K562 (cell line): Measurements from ENCODE around the gene SPATA33. TPM values are rescaled to one million over a fixed set of nuclear protein-coding genes. Genes with fewer than 3 reads are reported as not detected.

Experiments
- CTCFL ChIP-seq: IDR thresholded peaks from 2 replicates; pipeline ENCODE4 v1.6.1; 2011; ENCODE audit warnings: borderline replicate concordance, low read depth, mild to moderate bottlenecking, moderate library complexity, low read length; ENCODE audit not compliant: insufficient read depth, poor library complexity, severe bottlenecking
- GABPA ChIP-seq: fragments of 200-800 bp; sonication (Bioruptor generic); conservative IDR thresholded peaks from 2 replicates; pipeline ENCODE4 v1.6.1; 2016; ENCODE audit warnings: low read depth, missing genetic modification characterization, missing compliant biosample characterization
- GATA2 ChIP-seq: sonication (generic); formaldehyde crosslinking; IDR thresholded peaks from 2 replicates; pipeline ENCODE4 v1.4.0; 2020; ENCODE audit warnings: mild to moderate bottlenecking, missing genetic modification reagents
- MAX ChIP-seq: sonication (generic); formaldehyde crosslinking; IDR thresholded peaks from 2 replicates; pipeline ENCODE4 v1.9.0; 2022; ENCODE audit warnings: mild to moderate bottlenecking, missing genetic modification reagents
- MEF2A ChIP-seq: IDR thresholded peaks from 2 replicates; pipeline ENCODE4 v1.6.1; 2011; ENCODE audit warnings: low read depth, mild to moderate bottlenecking, low read length, moderate library complexity; ENCODE audit not compliant: control insufficient read depth
- MLLT1 ChIP-seq, 2 experiments: fragments of 450-650 bp; IDR thresholded peaks; 2 replicates each; pipeline ENCODE4 v1.6.1; 2016
- PCBP2 ChIP-seq: fragments of 200-400 bp; formaldehyde crosslinking; IDR thresholded peaks from 2 replicates; pipeline ENCODE4 v1.6.1; 2018; ENCODE audit warnings: low read length, low read depth, mild to moderate bottlenecking, moderate library complexity; ENCODE audit not compliant: poor library complexity, severe bottlenecking
- POLR3A ChIP-seq: IDR thresholded peaks from 2 replicates; pipeline ENCODE4 v1.6.1; 2011; ENCODE audit warnings: borderline replicate concordance, mild to moderate bottlenecking, moderate library complexity; ENCODE audit not compliant: insufficient read length, insufficient read depth; ENCODE audit errors: extremely low read depth
- polyA plus RNA-seq, 8 experiments: library from polyadenylated mRNA; depleted of rRNA in 4 of 8; stranded (reverse) in 5 of 8; unstranded in 3 of 8; fragments of >200 nt; fragmentation: Nextera tagmentation in 2 of 8; fragmentation: Illumina TruSeq in 1 of 8; extraction: Ambion mirVana in 2 of 8; extraction: Trizol in 1 of 8; gene quantifications; 2 replicates each; pipeline versions ENCODE4 v1.2.1 to v1.2.3, GENCODE V29; 2011 to 2014; ENCODE audit warnings: inconsistent platforms in 1 of 8, missing spikeins in 1 of 8
- total RNA-seq, 7 experiments: library from RNA; depleted of rRNA in 6 of 7; stranded (reverse); fragments of >200 nt in 6 of 7; fragmentation: Illumina TruSeq in 2 of 7; extraction: Trizol in 2 of 7; gene quantifications; 2 replicates each; pipeline versions ENCODE4 v1.2.1 to v1.2.3, GENCODE V29; 2011 to 2021; ENCODE audit warnings: low replicate concordance in 1 of 7

The SPATA33 gene
- total and polyA plus RNA-seq, 9 of the 15 experiments (the other 6 are each of a cell fraction or from before 2014, with no cell fraction given), result 4.0 to 20.0 (median 11.8) TPM

- TF ChIP-seq CTCFL (no peak), MAX (CRISPR knock-in tag) (peak; percentile 31; the same call in 1 of the 2 replicates), GATA2 (CRISPR knock-in tag) (no peak), PCBP2 (no peak), GABPA (tag) (no peak), MLLT1 (IDR thresholded peaks at IDR 0.05) (no peak), MEF2A (no peak), POLR3A (no peak)
These were observed 34.0 kb upstream of the SPATA33 start (continued) for GRCh38 chr16:89623511-89624261.
